Measurements from ENCODE around the gene RBM42. TPM values are rescaled to one million over a fixed set of nuclear protein-coding genes. Genes with fewer than 3 reads are reported as not detected.

The RBM42 gene
- total and polyA plus RNA-seq, 9 of the 15 experiments (the other 6 are each of a cell fraction or from before 2014, with no cell fraction given), result 5.7 to 149 (median 32.4) TPM

DNA sequence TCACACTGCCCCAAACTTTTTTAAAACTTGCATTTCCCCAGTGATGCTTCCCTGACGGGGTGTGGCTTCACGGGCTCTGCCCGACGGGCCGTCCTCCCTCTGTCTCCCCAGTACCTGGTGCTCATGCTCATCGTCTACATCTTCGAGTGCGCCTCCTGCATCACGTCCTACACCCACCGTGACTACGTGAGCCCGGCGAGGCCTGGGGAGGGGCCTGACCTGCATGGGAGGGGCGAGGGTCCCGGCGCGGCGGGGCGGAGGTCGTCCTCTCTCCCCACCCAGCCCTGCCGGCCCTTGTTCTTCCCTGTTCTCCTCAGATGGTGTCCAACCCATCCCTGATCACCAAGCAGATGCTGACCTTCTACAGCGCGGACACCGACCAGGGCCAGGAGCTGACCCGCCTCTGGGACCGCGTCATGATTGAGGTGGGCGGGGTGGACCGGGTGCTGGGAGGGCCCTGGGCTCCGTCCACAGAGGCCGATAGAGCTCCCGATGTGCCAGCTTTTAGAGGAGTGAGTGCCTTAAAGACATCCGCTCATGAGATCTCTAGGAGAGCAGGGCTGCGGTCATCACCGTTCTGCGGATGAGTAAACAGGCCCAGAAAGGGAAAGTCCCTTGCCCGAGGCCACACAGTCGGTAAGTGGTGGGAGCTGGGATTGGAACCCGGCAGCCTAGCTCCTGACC, 44.4 kb downstream of the RBM42 start (continued):
- TF ChIP-seq, protein P1, sequence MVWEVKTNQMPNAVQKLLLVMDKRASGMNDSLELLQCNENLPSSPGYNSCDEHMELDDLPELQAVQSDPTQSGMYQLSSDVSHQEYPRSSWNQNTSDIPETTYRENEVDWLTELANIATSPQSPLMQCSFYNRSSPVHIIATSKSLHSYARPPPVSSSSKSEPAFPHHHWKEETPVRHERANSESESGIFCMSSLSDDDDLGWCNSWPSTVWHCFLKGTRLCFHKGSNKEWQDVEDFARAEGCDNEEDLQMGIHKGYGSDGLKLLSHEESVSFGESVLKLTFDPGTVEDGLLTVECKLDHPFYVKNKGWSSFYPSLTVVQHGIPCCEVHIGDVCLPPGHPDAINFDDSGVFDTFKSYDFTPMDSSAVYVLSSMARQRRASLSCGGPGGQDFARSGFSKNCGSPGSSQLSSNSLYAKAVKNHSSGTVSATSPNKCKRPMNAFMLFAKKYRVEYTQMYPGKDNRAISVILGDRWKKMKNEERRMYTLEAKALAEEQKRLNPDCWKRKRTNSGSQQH (CRISPR knock-in tag; IDR thresholded peaks at IDR 0.05), result no peak
- TF ChIP-seq ZNF766 (CRISPR knock-in tag; conservative IDR thresholded peaks at IDR 0.05) (no peak), PHF20 (IDR thresholded peaks at IDR 0.05; ENCODE audit: partially characterized antibody) (no peak), ZNF75A (CRISPR knock-in tag; IDR thresholded peaks at IDR 0.05) (no peak), ZFP36 (IDR thresholded peaks at IDR 0.05; ENCODE audit: low read depth, low read length, partially characterized antibody) (peak; percentile 40), ZNF253 (CRISPR knock-in tag; conservative IDR thresholded peaks at IDR 0.05) (no peak), SMARCA5 (IDR thresholded peaks at IDR 0.05) (no peak), MYC (IDR thresholded peaks at IDR 0.05; ENCODE audit: low read depth, low read length) (no peak), MYC (CRISPR knock-in tag; IDR thresholded peaks at IDR 0.05; ENCODE audit: borderline replicate concordance, low read depth) (no peak), ZKSCAN3 (CRISPR knock-in tag; IDR thresholded peaks at IDR 0.05) (no peak), STAG1 (CRISPR knock-in tag; IDR thresholded peaks at IDR 0.05; ENCODE audit: borderline replicate concordance) (no peak), ZFX (CRISPR knock-in tag; IDR thresholded peaks at IDR 0.05) (no peak)
- TF ChIP-seq, protein P2, sequence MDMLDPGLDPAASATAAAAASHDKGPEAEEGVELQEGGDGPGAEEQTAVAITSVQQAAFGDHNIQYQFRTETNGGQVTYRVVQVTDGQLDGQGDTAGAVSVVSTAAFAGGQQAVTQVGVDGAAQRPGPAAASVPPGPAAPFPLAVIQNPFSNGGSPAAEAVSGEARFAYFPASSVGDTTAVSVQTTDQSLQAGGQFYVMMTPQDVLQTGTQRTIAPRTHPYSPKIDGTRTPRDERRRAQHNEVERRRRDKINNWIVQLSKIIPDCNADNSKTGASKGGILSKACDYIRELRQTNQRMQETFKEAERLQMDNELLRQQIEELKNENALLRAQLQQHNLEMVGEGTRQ (CRISPR knock-in tag; IDR thresholded peaks at IDR 0.05), result no peak
- TF ChIP-seq, protein P3, sequence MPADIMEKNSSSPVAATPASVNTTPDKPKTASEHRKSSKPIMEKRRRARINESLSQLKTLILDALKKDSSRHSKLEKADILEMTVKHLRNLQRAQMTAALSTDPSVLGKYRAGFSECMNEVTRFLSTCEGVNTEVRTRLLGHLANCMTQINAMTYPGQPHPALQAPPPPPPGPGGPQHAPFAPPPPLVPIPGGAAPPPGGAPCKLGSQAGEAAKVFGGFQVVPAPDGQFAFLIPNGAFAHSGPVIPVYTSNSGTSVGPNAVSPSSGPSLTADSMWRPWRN (IDR thresholded peaks at IDR 0.05; ENCODE audit: low read depth), result no peak
- TF ChIP-seq, protein P4, sequence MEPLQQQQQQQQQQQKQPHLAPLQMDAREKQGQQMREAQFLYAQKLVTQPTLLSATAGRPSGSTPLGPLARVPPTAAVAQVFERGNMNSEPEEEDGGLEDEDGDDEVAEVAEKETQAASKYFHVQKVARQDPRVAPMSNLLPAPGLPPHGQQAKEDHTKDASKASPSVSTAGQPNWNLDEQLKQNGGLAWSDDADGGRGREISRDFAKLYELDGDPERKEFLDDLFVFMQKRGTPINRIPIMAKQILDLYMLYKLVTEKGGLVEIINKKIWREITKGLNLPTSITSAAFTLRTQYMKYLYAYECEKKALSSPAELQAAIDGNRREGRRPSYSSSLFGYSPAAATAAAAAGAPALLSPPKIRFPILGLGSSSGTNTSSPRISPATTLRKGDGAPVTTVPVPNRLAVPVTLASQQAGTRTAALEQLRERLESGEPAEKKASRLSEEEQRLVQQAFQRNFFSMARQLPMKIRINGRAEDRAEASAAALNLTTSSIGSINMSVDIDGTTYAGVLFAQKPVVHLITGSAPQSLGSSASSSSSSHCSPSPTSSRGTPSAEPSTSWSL (CRISPR knock-in tag; IDR thresholded peaks at IDR 0.05; ENCODE audit: borderline replicate concordance), result no peak

Measured in K562 (cell line).